HepG2 (cell line): ENCODE measurements around the gene RPRML. TPM values are rescaled to one million over a fixed set of nuclear protein-coding genes. Genes with fewer than 3 reads are reported as not detected.

Source experiments
- ATRX ChIP-seq: sonication (generic); formaldehyde crosslinking; IDR thresholded peaks from 2 replicates; pipeline ENCODE4 v1.4.0; 2020; ENCODE audit warnings: missing genetic modification reagents, borderline replicate concordance
- CBX2 ChIP-seq, 2 experiments: fragments of 200-600 bp in 1 of 2; sonication (generic); formaldehyde crosslinking in 1 of 2; IDR thresholded peaks; 2 replicates each; pipeline versions ENCODE4 v1.7.0 to v1.8.1; 2018 to 2022; ENCODE audit warnings: low read depth in 2 of 2, low read length in 1 of 2, mild to moderate bottlenecking in 1 of 2, missing genetic modification reagents in 1 of 2
- ELF4 ChIP-seq: sonication (generic); formaldehyde crosslinking; IDR thresholded peaks from 2 replicates; pipeline ENCODE4 v1.5.0; 2020; ENCODE audit warnings: missing genetic modification reagents, mild to moderate bottlenecking, moderate library complexity, borderline replicate concordance
- JUNB ChIP-seq: sonication (generic); formaldehyde crosslinking; IDR thresholded peaks from 2 replicates; pipeline ENCODE4 v1.8.0; 2022; ENCODE audit warnings: missing genetic modification reagents, mild to moderate bottlenecking, borderline replicate concordance
- MEF2D ChIP-seq: sonication (generic); formaldehyde crosslinking; IDR thresholded peaks from 2 replicates; pipeline ENCODE4 v1.5.1; 2020; ENCODE audit warnings: mild to moderate bottlenecking, missing genetic modification reagents
- SCMH1 ChIP-seq: sonication (generic); formaldehyde crosslinking; IDR thresholded peaks from 2 replicates; pipeline ENCODE4 v1.9.0; 2021; ENCODE audit warnings: missing genetic modification reagents, mild to moderate bottlenecking, borderline replicate concordance
- ZNF124 ChIP-seq: sonication (generic); formaldehyde crosslinking; IDR thresholded peaks from 2 replicates; pipeline ENCODE4 v1.4.0; 2020; ENCODE audit warnings: missing genetic modification reagents
- ZNF780A ChIP-seq: sonication (generic); formaldehyde crosslinking; IDR thresholded peaks from 2 replicates; pipeline ENCODE4 v1.8.0; 2022; ENCODE audit warnings: mild to moderate bottlenecking, missing genetic modification reagents, moderate library complexity
- polyA plus RNA-seq, 8 experiments: library from polyadenylated mRNA; depleted of rRNA in 3 of 8; stranded (reverse) in 7 of 8; unstranded in 1 of 8; fragments of >200 nt; fragmentation: Illumina TruSeq in 4 of 8; extraction: Trizol in 4 of 8; gene quantifications; 2 replicates each; pipeline versions ENCODE4 v1.2.1 to v1.2.3, GENCODE V29; 2011 to 2016; ENCODE audit warnings: low read depth in 4 of 8, missing spikeins in 1 of 8, mixed read lengths in 1 of 8; ENCODE audit not compliant: insufficient read depth in 1 of 8
- total RNA-seq, 5 experiments: library from RNA; depleted of rRNA; stranded (reverse); fragments of >200 nt; fragmentation: Illumina TruSeq; extraction: Trizol; gene quantifications; 2 replicates each; pipeline ENCODE4 v1.2.3, GENCODE V29; 2016; ENCODE audit warnings: low read depth in 1 of 5
- TF ChIP-seq, protein P1 (sequence below): sonication (generic); formaldehyde crosslinking; IDR thresholded peaks from 2 replicates; pipeline ENCODE4 v1.4.0; 2020; ENCODE audit warnings: missing genetic modification reagents
- TF ChIP-seq, protein P2 (sequence below): sonication (generic); formaldehyde crosslinking; IDR thresholded peaks from 2 replicates; pipeline ENCODE4 v1.4.0; 2020; ENCODE audit warnings: mild to moderate bottlenecking, missing genetic modification reagents
- TF ChIP-seq, protein P3 (sequence below): sonication (generic); formaldehyde crosslinking; IDR thresholded peaks from 2 replicates; pipeline ENCODE4 v1.4.0; 2020; ENCODE audit warnings: missing genetic modification reagents
- TF ChIP-seq, protein P4 (sequence below): sonication (generic); formaldehyde crosslinking; IDR thresholded peaks from 2 replicates; pipeline ENCODE4 v1.8.0; 2023; ENCODE audit warnings: mild to moderate bottlenecking, missing genetic modification reagents

Gene RPRML
- total and polyA plus RNA-seq, 2 of the 13 experiments (the other 11 are each of a cell fraction or from before 2014, with no cell fraction given), result not detected

DNA sequence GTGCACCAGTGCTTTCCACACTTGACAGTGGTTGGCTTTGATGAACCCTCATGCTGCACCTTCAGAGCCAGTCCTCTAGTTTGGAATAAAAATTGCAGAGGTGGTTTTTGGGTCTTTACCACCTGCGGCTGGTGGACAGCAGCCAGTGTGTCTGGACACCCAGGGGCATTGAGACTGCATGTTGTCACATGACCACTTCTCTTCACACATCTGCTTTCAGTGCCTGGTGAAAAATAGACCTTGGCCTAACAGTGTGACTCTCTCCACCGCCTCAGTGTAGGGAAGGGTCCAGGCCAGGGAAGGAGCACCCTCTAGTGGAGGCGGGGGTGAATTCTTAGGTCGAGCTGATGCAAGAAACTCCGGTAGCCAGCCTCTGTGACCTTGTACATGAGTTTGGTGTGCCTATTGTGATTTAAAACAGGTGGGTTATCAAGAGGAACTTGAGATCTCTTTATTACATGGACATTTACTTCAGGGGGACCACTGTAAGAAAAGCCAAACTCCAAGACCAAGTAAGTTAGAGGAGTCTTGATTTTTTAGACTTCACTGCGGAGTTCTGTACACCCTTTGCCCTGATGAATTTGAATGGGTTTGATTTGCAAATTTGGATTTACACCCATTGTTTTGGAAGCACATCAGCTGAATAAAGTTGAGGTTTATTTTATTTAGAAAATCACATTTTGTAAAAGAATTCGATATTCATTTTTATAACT lies 38.2 kb downstream of the RPRML start (continued):
- TF ChIP-seq ELF4 (CRISPR knock-in tag) (no peak), MEF2D (CRISPR knock-in tag) (no peak), CBX2 (IDR thresholded peaks at IDR 0.05; ENCODE audit: low read depth, low read length) (no peak), CBX2 (CRISPR knock-in tag; IDR thresholded peaks at IDR 0.05; ENCODE audit: low read depth) (no peak), ZNF124 (CRISPR knock-in tag) (0 out of 2 replicates have a peak, but pooled peaks have one; percentile 32), ATRX (CRISPR knock-in tag) (no peak), JUNB (CRISPR knock-in tag) (no peak), ZNF780A (CRISPR knock-in tag) (no peak), SCMH1 (no peak)
- TF ChIP-seq, protein P1, sequence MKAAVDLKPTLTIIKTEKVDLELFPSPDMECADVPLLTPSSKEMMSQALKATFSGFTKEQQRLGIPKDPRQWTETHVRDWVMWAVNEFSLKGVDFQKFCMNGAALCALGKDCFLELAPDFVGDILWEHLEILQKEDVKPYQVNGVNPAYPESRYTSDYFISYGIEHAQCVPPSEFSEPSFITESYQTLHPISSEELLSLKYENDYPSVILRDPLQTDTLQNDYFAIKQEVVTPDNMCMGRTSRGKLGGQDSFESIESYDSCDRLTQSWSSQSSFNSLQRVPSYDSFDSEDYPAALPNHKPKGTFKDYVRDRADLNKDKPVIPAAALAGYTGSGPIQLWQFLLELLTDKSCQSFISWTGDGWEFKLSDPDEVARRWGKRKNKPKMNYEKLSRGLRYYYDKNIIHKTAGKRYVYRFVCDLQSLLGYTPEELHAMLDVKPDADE (CRISPR knock-in tag), result no peak
- TF ChIP-seq, protein P2, sequence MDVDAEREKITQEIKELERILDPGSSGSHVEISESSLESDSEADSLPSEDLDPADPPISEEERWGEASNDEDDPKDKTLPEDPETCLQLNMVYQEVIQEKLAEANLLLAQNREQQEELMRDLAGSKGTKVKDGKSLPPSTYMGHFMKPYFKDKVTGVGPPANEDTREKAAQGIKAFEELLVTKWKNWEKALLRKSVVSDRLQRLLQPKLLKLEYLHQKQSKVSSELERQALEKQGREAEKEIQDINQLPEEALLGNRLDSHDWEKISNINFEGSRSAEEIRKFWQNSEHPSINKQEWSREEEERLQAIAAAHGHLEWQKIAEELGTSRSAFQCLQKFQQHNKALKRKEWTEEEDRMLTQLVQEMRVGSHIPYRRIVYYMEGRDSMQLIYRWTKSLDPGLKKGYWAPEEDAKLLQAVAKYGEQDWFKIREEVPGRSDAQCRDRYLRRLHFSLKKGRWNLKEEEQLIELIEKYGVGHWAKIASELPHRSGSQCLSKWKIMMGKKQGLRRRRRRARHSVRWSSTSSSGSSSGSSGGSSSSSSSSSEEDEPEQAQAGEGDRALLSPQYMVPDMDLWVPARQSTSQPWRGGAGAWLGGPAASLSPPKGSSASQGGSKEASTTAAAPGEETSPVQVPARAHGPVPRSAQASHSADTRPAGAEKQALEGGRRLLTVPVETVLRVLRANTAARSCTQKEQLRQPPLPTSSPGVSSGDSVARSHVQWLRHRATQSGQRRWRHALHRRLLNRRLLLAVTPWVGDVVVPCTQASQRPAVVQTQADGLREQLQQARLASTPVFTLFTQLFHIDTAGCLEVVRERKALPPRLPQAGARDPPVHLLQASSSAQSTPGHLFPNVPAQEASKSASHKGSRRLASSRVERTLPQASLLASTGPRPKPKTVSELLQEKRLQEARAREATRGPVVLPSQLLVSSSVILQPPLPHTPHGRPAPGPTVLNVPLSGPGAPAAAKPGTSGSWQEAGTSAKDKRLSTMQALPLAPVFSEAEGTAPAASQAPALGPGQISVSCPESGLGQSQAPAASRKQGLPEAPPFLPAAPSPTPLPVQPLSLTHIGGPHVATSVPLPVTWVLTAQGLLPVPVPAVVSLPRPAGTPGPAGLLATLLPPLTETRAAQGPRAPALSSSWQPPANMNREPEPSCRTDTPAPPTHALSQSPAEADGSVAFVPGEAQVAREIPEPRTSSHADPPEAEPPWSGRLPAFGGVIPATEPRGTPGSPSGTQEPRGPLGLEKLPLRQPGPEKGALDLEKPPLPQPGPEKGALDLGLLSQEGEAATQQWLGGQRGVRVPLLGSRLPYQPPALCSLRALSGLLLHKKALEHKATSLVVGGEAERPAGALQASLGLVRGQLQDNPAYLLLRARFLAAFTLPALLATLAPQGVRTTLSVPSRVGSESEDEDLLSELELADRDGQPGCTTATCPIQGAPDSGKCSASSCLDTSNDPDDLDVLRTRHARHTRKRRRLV (CRISPR knock-in tag), result no peak
- TF ChIP-seq, protein P3, sequence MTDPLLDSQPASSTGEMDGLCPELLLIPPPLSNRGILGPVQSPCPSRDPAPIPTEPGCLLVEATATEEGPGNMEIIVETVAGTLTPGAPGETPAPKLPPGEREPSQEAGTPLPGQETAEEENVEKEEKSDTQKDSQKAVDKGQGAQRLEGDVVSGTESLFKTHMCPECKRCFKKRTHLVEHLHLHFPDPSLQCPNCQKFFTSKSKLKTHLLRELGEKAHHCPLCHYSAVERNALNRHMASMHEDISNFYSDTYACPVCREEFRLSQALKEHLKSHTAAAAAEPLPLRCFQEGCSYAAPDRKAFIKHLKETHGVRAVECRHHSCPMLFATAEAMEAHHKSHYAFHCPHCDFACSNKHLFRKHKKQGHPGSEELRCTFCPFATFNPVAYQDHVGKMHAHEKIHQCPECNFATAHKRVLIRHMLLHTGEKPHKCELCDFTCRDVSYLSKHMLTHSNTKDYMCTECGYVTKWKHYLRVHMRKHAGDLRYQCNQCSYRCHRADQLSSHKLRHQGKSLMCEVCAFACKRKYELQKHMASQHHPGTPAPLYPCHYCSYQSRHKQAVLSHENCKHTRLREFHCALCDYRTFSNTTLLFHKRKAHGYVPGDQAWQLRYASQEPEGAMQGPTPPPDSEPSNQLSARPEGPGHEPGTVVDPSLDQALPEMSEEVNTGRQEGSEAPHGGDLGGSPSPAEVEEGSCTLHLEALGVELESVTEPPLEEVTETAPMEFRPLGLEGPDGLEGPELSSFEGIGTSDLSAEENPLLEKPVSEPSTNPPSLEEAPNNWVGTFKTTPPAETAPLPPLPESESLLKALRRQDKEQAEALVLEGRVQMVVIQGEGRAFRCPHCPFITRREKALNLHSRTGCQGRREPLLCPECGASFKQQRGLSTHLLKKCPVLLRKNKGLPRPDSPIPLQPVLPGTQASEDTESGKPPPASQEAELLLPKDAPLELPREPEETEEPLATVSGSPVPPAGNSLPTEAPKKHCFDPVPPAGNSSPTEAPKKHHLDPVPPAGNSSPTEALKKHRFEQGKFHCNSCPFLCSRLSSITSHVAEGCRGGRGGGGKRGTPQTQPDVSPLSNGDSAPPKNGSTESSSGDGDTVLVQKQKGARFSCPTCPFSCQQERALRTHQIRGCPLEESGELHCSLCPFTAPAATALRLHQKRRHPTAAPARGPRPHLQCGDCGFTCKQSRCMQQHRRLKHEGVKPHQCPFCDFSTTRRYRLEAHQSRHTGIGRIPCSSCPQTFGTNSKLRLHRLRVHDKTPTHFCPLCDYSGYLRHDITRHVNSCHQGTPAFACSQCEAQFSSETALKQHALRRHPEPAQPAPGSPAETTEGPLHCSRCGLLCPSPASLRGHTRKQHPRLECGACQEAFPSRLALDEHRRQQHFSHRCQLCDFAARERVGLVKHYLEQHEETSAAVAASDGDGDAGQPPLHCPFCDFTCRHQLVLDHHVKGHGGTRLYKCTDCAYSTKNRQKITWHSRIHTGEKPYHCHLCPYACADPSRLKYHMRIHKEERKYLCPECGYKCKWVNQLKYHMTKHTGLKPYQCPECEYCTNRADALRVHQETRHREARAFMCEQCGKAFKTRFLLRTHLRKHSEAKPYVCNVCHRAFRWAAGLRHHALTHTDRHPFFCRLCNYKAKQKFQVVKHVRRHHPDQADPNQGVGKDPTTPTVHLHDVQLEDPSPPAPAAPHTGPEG, result 0 out of 2 replicates have a peak, but pooled peaks have one; percentile 46
- TF ChIP-seq, protein P4, sequence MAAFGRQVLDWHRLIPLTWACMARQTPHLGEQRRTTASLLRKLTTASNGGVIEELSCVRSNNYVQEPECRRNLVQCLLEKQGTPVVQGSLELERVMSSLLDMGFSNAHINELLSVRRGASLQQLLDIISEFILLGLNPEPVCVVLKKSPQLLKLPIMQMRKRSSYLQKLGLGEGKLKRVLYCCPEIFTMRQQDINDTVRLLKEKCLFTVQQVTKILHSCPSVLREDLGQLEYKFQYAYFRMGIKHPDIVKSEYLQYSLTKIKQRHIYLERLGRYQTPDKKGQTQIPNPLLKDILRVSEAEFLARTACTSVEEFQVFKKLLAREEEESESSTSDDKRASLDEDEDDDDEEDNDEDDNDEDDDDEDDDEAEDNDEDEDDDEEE (CRISPR knock-in tag), result 0 out of 2 replicates have a peak, but pooled peaks have one; percentile 86
